HG03432 (cell line): ENCODE measurements around the gene RDX.

Experiments used
- ATAC-seq: cut with Tn5 transposase; IDR thresholded peaks from one replicate; pipeline ENCODE4 v1.9.1; 2021; ENCODE audit warnings: mild to moderate bottlenecking, moderate library complexity; ENCODE audit not compliant: unreplicated experiment

Gene RDX

DNA sequence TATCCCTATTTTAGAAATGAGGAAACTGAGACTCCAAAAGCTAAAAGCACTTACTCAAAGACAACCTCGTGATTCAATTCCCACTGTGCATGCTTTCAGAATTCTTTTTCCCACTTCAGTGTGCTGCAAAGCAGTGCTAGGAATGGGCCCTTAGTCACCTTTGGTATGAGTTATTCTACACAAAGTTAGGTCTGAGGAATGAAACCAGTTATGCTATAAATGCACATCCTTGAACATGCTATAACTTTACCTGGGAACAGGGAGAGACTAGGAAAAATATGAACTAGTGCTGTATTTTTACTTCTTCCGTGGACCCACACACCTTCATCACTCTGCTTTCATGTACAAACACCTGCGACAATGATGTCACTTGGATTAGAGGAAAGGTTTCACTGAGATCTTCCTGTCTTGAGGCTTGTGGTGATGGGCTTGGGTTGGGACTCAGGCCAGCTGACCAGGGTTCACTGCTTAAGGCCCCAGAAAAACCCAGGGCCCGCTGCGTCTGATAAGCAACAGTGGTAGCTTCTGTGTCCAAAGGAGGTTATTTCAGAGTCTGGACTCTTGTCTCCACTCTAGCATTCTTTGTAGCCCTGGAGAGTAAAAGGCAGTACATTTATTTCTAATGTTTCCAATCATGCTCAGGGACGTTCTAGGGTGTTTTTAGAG is 121.6 kb downstream of the RDX start:
- ATAC-seq: no peak

DNA sequence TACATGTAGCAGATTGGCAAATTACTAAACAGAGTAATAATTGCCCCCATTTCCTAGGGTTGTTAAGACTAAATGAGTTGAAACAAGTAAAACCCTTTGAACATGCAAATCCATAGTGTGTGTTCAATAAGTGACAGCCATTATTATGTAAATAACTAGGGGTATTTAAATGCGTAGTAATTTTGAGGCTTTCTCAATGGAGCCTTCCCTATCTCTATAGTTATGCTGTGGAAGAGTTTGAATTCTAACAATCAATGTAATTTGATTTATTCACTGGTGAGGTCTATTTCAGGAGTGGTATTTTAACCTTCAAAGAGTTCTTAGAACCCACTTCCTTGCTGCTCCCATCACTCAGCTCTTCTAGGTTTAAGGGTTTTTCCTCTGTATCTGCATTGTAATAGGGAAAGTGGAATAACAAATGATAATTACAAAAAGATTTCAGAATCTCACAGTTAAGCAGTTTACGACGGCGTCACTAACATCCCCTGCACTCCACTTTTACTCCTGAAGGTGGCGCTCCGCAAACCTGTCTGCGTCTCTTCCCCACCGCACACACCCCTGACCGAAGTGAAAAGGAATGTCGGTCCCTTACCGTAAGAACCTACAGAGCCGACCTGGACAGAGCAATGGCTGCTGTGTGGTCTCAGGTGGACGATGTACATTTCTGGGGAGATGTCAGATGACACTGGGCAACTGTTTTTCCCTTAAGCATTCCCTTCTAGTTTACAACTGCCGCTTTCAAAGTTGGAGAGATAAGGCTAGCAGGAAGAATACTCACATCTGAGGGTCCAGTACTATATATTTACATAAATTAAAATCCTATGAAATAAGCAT is 122.4 kb downstream of the RDX start:
- peak; percentile 76 for ATAC-seq

DNA sequence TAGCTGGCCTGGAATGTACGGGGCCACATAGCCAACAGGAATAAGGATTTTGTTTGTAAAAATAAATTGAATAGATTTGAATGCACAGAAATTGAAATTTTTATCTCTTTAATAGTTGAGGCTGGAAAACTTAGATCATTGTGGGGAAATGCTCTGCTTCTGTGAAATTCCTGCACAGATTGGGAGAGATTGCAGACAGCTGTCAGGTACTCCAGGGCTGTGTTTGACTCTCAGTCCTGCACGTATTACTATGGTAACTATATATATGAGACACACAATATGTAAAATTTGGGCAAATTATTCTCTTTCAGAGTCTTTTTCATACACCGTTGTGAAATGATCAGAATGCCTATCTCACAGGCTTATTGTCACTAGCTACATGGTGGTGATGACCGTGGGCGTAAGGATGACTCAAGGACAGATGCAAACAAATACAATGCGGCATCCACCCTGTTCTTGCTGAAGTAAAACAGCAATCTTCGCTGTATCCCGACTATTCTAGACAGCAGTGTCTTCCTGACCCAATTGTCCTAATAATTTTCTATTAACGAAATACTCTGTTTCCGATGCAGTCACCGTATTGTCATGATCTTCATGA is 123.8 kb downstream of the RDX start:
- ATAC-seq: no peak

DNA sequence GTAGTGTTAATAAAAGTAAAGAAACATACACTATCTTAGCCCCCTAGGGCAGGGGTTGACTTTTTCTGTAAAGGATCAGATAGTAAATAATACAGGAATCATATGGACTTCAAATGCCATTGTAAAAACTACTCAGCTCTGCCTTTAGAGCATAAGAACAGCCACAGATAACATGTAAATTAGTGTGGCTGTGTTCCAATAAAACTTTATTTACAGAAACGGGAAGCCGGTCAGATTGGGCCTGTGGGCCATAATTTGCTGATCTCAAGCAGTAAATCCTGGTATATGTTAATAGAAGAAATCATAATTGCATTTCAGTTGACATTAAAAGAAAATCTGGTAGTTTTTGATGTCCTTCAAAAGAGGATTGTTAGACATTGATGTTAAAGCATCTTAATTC is 126.7 kb downstream of the RDX start:
- ATAC-seq: no peak

DNA sequence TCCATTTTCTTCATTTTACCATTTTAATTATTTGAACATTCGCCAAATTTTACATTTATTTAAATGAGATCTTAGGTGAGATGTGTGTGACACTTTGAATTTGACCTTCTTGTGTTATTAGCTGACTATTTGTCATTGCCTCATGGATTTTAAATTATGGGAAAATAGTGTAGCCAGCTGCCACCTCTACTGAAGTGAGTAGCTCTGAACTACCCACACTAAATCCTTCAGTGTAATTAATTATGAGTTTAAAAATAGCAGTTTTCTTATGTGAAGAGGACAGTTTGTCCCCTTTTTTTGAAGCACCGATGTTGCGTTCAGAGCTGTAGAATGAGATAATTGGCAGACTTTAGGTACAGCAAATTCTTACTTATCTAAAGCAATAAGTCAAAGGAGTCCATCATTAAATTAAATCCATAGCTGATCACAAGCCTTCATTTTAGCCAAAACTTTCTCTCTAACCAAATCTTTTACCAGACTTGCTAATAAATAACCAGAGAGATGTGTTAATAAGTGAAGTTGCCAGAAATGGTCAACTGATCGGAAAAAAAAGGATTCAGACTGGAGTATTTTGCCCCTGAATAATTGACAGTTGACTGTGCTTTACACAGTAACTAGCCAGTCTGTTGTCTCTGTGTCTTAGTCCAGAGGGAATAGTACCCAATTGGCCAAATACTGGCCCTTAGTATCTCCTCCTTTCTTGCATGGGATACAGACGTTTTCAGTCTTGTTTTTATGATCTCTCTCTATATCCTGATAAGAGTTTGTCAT is 128.2 kb downstream of the RDX start:
- no peak for ATAC-seq

DNA sequence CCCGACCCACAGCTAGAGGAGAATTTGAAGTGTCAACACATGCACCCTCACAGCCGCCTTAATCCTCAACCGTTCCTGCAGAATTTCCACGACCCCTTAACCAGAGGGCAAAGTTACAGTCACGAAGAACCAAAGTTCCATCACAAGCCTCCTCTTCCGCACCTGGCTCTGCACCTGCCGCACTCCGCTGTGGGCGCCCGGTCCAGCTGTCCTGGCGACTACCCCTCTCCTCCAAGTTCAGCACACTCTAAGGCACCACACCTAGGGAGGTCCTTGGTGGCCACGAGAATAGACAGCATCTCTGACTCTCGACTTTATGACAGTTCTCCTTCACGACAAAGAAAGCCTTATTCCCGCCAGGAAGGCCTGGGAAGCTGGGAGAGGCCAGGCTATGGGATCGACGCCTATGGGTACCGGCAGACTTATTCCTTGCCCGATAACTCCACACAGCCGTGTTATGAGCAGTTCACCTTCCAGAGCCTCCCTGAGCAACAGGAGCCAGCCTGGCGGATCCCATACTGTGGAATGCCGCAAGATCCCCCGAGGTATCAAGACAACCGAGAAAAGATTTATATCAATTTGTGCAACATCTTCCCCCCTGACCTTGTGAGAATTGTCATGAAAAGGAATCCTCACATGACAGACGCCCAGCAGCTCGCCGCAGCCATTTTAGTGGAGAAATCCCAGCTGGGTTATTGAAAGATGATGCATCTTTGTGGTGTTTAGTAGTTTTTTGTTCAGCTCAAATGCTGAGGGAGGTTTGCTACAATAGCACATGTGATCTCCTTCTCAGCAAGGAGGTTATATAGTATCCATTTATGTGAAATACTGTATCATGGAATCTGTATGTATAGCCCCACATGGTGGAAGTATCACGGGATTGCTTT is 131.1 kb downstream of the RDX start:
- ATAC-seq: no peak

DNA sequence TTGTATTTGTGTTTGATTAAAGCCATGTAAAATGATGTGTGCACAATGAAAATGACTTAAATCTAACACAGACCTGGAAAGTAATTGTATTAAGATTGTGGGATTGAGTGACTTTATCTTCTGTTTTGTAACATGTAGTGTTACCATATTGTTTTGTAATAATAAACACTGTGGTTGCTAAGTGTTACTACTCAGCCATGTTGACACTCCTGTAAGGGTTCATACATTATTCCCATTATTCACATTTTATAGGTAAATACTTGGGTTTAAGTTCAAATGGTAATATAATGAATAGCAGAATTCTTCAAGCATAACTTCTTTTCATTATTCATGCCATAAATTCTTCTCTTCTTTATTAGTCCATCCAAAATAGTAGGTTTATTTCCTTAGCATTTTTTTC is 134.2 kb downstream of the RDX start:
- no peak for ATAC-seq

DNA sequence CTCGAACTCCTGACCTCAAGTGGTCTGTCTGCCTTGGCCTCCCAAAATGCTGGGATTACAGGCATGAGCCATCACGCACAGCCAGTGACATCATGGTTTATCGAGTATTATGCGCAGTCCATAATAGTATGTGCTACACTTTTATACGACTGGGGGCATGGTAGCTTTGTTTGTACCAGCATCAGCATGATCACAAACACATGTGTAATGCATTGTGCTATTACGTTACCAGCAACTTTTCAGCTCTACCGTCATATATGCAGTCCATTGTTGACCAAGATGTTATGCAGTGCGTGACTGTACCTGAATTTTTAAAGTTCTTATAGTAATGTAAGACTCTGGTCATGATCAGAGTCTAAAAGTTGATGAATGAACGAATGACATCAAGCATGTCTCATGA is 135.4 kb downstream of the RDX start:
- ATAC-seq: no peak

DNA sequence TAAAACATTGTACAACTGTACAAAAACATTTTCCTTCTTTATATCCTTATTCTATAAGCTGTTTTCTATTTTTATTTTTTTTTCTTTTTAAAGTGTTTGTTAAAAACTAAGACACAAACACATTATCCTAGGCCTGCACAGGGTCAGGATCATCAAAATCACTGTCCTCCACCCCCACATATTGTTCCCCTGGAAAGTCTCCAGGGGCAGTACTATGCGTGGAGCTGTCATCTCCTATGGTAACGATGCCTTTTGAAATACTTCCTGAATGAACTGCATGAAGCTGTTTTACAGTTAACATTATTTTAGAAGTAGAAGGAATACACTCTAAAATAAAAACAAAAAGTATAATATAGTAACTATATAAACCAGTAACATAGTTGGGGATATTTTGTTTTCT is 136.0 kb downstream of the RDX start:
- ATAC-seq: no peak

DNA sequence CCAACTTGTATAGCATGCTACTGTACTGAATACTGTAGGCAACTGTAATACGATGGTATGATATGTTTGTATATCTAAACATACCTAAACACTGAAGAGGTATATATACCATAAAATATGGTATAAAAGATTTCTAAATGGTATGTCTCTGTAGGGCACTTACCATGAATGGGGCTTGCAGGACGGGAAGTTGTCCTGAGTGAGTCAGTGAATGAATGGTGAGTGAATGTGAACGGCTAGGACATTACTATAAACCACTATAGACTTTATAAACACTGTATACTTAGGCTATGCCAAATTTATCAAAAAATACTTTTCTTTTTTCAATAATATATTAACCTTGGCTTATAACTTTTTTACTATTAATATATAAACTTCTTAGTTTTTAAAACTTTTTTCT is 136.4 kb downstream of the RDX start:
- no peak for ATAC-seq

DNA sequence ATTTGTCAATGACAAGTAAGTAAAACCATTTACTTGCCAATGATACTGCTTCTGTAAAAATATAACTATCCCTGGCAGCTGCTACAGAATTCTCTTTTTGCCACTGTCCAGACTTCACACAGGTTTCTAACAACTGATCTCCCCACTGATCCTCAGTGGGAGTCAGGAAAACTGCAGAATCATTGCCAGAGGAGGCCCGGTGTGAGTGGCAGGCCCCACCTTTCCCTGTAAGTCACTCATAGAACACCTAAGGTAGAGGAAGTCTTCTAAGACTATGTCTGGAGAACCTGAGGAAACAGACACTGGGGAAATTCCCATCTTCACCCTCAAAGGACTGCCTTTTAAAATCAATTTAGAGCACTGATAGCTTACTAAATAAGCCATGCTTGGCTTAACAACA is 136.9 kb downstream of the RDX start:
- no peak for ATAC-seq

DNA sequence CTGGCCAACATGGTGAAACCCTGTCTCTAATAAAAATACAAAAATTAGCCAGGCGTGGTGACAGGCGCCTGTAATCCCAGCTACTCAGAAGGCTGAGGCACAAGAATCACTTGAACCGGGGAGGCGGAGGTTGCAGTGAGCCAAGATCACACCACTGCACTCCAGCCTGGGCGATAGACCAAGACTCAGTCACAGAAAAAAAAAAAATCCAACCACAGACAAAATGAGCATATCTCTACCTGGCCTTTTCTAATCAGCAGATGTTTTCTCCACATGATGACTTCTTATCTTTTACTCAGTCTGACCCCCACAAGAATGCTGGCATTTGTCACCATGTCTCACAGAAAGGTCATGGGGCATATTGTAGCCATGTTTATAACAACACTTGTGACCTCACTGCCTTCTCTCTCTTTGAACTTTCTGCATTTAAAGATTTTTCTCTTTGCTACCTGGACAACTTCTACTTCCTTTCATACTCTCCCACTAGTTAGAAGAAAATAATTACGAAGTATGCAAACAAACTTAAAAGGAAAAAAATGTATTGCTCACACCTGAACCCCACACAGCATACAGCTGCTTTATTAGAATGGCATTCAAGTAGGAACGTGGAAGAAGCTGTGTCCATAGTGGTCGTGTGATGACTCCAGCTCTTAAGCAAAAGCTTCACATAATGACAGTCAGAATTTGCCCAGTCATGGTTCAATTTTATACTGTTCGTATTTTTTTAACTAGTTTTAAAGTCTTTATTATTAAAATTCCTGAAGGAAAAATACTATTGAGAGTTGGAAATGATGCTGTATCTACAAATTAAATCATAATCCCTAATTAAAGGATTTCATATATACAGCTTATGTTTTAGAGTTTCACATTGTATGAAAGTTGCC is 137.9 kb downstream of the RDX start:
- no peak for ATAC-seq

DNA sequence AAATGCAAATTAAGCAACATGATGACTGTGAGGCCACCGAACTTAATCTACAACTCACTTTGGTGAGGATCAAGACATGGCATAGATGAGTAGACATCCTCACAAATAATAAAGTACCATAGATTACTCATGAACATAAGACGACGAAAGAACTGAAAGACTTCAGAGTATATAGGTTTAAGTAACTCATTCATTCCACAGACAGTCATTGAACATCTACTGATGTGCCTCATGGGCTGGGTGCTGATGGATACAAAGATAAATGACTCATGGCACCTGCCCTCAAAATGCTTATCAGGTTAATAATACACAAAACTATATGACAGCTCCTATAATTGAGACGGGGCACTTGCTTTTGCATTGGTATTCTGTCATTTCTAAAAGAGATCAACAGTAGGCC is 139.9 kb downstream of the RDX start:
- ATAC-seq: no peak

DNA sequence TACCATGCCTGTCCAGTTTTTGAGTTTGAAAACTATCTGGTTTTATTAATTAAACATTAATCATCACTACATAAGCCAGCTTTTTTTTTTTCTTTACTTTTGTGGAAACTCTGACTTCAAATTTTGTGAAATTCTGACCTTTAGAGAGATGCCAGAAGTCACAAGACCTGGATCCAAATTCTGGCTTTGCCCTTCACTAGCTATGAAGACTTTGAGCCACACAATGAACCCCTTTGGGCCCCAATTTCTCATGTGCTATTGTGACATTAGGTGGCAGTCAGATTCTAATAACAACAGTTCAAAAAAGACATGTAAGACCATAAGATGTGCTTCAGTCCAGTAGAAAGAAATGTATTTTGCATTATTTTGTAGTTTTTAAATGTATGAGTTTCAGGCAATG is 142.9 kb downstream of the RDX start:
- no peak for ATAC-seq

DNA sequence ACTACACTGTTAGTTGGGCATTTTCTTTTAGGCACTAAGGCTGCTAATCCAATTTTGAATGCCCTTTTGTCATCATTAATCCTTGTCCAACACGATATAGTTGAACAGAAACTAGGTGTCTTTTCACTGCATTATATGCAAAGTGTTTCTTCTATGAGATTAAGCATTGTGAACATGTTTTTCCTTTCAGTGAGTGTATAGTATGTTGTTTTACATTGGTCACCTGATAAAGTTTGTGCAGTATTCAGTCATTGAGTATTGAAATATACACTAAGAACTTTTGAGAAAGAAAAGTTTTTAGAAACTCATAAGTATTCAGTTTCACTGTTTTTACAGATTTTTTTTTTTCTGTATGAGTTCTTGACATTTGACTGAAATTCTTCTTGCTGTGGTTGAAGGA is 144.2 kb downstream of the RDX start:
- no peak for ATAC-seq

DNA sequence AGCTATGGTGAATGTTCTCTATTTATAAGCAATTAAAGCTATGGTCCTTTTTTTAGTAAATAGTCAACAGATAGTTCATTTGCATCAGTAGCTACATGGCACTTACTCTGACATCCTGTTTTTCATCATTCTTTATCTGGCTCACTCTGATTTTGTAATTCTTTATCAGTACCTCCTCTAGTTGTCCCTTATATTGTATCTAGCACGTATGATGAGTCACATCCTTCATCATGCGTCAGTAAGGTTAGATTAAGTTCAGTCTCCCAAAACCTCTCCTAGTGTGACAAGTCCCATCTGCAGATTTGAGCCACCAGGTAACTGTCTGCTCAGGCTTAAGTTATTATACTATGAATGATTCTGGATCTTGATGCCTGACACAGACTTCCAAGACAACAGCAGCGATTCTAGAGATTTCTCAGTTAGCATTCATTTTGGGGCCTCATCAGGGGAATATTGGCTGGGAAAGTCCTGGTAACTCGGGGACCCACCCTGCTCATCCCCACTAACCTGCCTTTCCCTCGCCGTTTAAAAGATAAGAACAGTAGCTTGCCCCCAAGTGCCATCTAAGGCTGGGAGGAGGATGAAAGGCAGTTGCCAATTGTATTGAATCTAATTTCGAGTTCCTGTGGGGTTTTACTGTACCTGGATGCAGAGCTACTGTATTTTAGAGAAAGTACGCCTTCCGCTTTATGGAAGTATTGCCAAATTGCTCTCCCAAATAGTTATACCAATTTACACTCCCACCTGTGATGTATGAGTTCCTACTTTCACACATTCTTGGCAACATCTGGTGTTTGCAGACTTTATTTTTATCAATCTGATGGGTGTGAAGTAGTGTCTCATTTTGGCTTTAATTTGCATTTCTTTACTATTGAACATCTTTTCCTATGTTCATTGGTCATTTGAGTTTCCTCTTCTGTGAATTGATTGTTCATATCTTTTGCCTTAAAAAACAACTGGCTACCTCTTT is 147.4 kb downstream of the RDX start:
- ATAC-seq: peak; percentile 49

DNA sequence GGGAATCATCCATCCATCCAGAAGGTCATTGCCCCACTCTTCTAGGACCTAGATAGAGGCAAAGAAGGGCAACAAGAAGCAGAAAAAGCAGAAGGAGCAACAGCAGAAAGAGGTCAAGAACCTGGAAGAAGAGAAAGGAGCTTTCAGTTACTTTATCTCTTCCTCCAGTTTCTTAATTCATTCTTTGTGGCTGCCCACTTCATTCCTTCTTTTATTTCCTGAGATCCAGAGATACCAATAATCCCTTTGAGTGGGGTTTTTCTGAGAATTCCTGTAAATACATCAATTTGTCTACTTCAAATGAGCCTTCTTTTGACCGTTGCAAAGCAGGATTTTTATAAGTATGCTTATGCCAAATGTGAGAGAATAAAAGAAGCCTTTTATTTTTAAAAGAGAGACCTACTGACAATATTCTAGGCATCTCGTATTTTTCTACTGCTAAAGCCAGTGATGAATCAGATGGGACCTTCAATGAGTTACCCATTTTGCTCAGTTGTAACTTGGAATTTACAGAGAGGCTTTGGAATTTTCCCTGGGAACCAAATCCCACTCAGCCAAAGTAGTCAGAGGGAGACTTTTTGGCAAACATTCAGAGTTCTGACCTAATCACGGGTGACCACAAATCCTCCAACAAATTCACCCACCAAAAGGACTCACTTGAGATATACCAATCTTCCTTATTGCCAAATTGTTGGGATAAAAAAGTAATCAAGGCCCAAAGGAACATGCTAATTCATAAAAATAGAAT is 148.3 kb downstream of the RDX start:
- ATAC-seq: no peak

DNA sequence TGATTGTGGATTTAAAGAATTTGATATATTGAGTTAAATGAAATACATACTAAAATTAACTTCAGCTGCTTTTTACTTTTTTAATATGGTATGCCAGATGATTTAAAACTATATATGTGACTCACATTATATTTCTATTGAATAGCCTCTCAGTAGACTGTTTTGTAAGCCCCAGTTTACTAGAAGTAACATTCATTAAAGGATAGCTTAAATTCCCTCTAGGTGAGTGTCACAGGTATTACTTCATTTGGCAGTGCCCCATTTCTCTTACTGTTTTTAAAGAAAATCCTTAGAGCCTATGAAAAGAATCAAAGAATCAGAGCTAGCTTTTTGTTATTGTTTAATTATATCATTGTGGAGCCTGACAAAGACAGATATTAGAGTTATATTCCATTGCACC is 154.6 kb downstream of the RDX start:
- ATAC-seq: no peak
